Osteoblast (primary cell): ENCODE data around the gene CINP. TPM values are rescaled to one million over a fixed set of nuclear protein-coding genes. Genes with fewer than 3 reads are reported as not detected.

Experiments
- DNase-seq: peaks from one replicate; pipeline ENCODE4 v3.0.0; 2011; ENCODE audit warnings: low spot score, mixed read lengths; ENCODE audit not compliant: insufficient read length; ENCODE audit errors: missing footprints
- H2AFZ ChIP-seq: 2 replicates; pipeline ENCODE4 v1.6.0; 2011; ENCODE audit warnings: mild to moderate bottlenecking, low read length
- H3K27ac ChIP-seq: 2 replicates; pipeline ENCODE4 v1.5.1; 2011; ENCODE audit warnings: mild to moderate bottlenecking, low read depth, low read length, moderate library complexity
- H3K27me3 ChIP-seq: 2 replicates; pipeline ENCODE4 v1.6.0; 2012; ENCODE audit warnings: mild to moderate bottlenecking, control low read depth, inconsistent platforms, low read length, moderate library complexity; ENCODE audit not compliant: insufficient read depth
- H3K36me3 ChIP-seq: 2 replicates; pipeline ENCODE4 v1.5.1; 2011; ENCODE audit warnings: mild to moderate bottlenecking, low read length, control low read depth, moderate library complexity; ENCODE audit not compliant: insufficient read depth
- H3K4me1 ChIP-seq: 2 replicates; pipeline ENCODE4 v1.5.1; 2011; ENCODE audit warnings: mild to moderate bottlenecking, low read length, control low read depth, moderate library complexity; ENCODE audit not compliant: insufficient read depth
- H3K4me2 ChIP-seq: 2 replicates; pipeline ENCODE4 v1.6.0; 2011; ENCODE audit warnings: mild to moderate bottlenecking, low read length; ENCODE audit not compliant: insufficient read depth
- H3K4me3 ChIP-seq: fragments of 200-600 bp; sonication (generic); 3 replicates; pipeline ENCODE4 v1.5.1; 2012; ENCODE audit warnings: mild to moderate bottlenecking, low read length, inconsistent platforms; ENCODE audit not compliant: insufficient read depth
- H3K79me2 ChIP-seq: 2 replicates; pipeline ENCODE4 v1.6.0; 2012; ENCODE audit warnings: mild to moderate bottlenecking, low read length, control low read depth, inconsistent platforms; ENCODE audit not compliant: insufficient read depth
- H3K9me3 ChIP-seq: 2 replicates; pipeline ENCODE4 v1.5.1; 2011; ENCODE audit warnings: low read depth, low read length, control low read depth
- H4K20me1 ChIP-seq: 2 replicates; pipeline ENCODE4 v1.6.0; 2012; ENCODE audit warnings: mild to moderate bottlenecking, low read length, control low read depth; ENCODE audit not compliant: insufficient read depth
- CTCF ChIP-seq: IDR thresholded peaks from 2 replicates; pipeline ENCODE4 v1.5.1; 2011; ENCODE audit warnings: mild to moderate bottlenecking, low read depth, low read length, moderate library complexity; ENCODE audit errors: extremely low read depth
- total RNA-seq: library from RNA; depleted of rRNA; stranded (reverse); fragments of >200 nt; gene quantifications from 2 replicates; pipeline ENCODE4 v1.2.3, GENCODE V29; 2012

CINP gene
- total RNA-seq, 1 donor = 49.2 TPM

GRCh38 chr14:102351023-102351422 lies 11.7 kb downstream of the CINP start:
- Histone ChIP-seq H3K36me3 (peaks cover 60% of the 10 kb centered on the region), H4K20me1 (peaks cover 4% of the 10 kb centered on the region), H2AFZ (no peak overlapping the region), H3K79me2 (no peaks in the 10 kb centered on the region), H3K27me3 (no peaks in the 10 kb centered on the region), H3K9me3 (no peaks in the 10 kb centered on the region), H3K4me3 (no peak overlapping the region), H3K4me1 (peaks cover 2% of the 10 kb centered on the region), H3K4me2 (no peak overlapping the region), H3K27ac (no peak overlapping the region)
- no peak for TF ChIP-seq CTCF
- no peak for DNase-seq

DNA sequence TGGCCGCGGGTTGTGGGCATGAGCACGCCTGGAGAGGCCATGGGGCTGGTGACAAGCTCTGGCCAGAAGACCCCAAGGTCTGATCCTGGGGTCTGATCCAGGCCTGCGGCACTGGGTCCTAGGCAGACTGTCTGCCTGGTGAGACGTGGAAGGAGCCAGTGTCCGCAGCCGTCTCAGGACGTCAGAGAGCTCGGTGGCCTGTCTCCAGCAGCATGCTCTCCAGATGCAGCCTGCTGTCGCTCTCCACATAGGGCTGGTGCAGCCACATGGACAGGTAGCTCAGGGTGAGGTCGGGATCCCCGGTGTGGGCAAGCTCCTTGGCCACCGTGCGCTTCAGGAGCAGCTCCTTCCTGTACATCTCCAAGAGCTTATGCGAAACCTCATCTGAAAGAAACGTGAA lies 14.3 kb downstream of the CINP start:
- no peak for DNase-seq
- peaks cover 55% of the 10 kb centered on the region for H3K36me3 ChIP-seq

DNA sequence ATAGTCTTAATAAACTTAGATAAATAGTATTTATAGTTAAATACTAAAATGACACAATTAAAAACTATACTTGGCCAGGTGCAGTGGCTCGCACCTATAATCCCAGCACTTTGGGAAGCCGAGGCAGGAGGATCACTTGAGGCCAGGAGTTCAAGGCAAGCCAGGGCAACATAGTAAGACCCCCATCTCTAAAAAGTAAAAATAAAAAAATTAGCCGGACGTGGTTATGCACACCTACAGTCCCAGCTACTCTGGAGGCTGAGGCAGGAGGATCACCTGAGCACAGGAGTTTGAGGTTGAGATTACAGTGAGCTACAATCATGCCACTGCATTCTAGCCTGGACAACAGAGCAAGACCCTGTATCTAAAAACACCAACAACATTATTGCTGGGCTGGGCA lies 16.0 kb downstream of the CINP start:
- no peak overlapping the region for H2AFZ ChIP-seq
- no peak for TF ChIP-seq CTCF
- H4K20me1 ChIP-seq = peaks cover 4% of the 10 kb centered on the region
- H3K36me3 ChIP-seq = peaks cover 62% of the 10 kb centered on the region
- H3K4me1 ChIP-seq = peaks cover 2% of the 10 kb centered on the region
- no peak overlapping the region for H3K4me2 ChIP-seq
- DNase-seq = no peak
- H3K4me3 ChIP-seq = no peak overlapping the region
- no peaks in the 10 kb centered on the region for H3K9me3 ChIP-seq
- H3K79me2 ChIP-seq = no peaks in the 10 kb centered on the region
- H3K27me3 ChIP-seq = no peaks in the 10 kb centered on the region
- no peak overlapping the region for H3K27ac ChIP-seq

More for the DNA sequence above, 14.3 kb downstream of the CINP start:
- Histone ChIP-seq H3K4me2 (no peak overlapping the region), H2AFZ (no peak overlapping the region), H4K20me1 (peaks cover 4% of the 10 kb centered on the region), H3K79me2 (no peaks in the 10 kb centered on the region), H3K27me3 (no peaks in the 10 kb centered on the region), H3K4me3 (no peak overlapping the region), H3K4me1 (peaks cover 2% of the 10 kb centered on the region), H3K9me3 (no peaks in the 10 kb centered on the region), H3K27ac (no peak overlapping the region)
- TF ChIP-seq CTCF = no peak

DNA sequence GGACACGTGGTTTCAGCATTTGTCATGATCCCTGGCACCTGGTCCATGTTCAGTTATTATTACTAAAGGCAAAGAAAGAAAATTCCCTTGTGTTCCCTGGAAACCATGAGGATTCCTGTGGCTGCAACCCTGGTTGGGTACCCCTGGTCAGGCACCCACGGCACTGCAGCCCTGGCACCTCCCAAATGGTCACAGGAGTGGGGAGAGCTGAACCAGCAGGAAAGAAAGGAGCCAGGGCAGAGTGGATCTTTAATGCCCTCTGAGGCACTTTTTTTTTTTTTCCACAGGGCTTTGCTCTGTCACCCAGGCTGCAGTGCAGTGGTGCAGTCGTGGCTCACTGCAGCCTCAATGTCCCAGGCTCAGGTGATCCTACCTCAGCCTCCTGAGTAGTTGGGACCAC lies 17.5 kb downstream of the CINP start:
- Histone ChIP-seq H3K27ac (no peak overlapping the region), H3K9me3 (no peaks in the 10 kb centered on the region), H3K79me2 (no peaks in the 10 kb centered on the region), H3K4me3 (no peak overlapping the region), H2AFZ (no peak overlapping the region), H3K27me3 (no peaks in the 10 kb centered on the region), H4K20me1 (no peaks in the 10 kb centered on the region), H3K36me3 (peaks cover 62% of the 10 kb centered on the region), H3K4me2 (no peak overlapping the region), H3K4me1 (no peaks in the 10 kb centered on the region)
- DNase-seq = no peak
- no peak for TF ChIP-seq CTCF
